IMR-90 (cell line): ENCODE results near the gene PPFIBP2. TPM values are rescaled to one million over a fixed set of nuclear protein-coding genes. Genes with fewer than 3 reads are reported as not detected.

Source experiments
- ATAC-seq: fragments of 200-7000 bp; cut with Tn5 transposase; 2 replicates; pipeline ENCODE4 v1.9.1; 2020; ENCODE audit warnings: low read depth, mild to moderate bottlenecking, moderate library complexity
- BruUV-seq: library from RNA; stranded (reverse); fragments of 400-500 nt; replicated peaks from 2 replicates; lab custom pipeline; 2021; lab: Mats Ljungman, UMichigan
- CTCF ChIA-PET: fragments of 300-600 bp; formaldehyde crosslinking; extraction: SDS; loops from one replicate; lab custom pipeline; 2021; ENCODE audit warnings: antibody characterized with exemption; lab: Yijun Ruan, JAX
- POLR2A ChIA-PET: fragments of 300-600 bp; sonication (Branson Sonifier 250); formaldehyde crosslinking; loops from one replicate; lab custom pipeline; 2022; ENCODE audit warnings: antibody characterized with exemption; ENCODE audit not compliant: unreplicated experiment; lab: Charles Lee
- DNase-seq: peaks from one replicate; pipeline ENCODE4 v3.0.0; 2013
- H2AFZ ChIP-seq: replicated peaks from 2 replicates; pipeline ENCODE3; 2013; ENCODE audit warnings: low read length, mild to moderate bottlenecking; ENCODE audit not compliant: poor library complexity
- H2AK5ac ChIP-seq: 2 replicates; pipeline ENCODE4 v1.6.1; 2013; ENCODE audit warnings: low read depth, low read length, inconsistent platforms
- H2AK9ac ChIP-seq: replicated peaks from 2 replicates; pipeline ENCODE3; 2013; ENCODE audit warnings: mild to moderate bottlenecking, low read depth, low read length, moderate library complexity; ENCODE audit not compliant: poor library complexity
- H2BK120ac ChIP-seq: 2 replicates; pipeline ENCODE4 v1.6.1; 2013; ENCODE audit warnings: low read depth, low read length, inconsistent platforms
- H2BK15ac ChIP-seq: 3 replicates; pipeline ENCODE4 v1.6.1; 2013; ENCODE audit warnings: low read depth, low read length, inconsistent platforms
- H2BK20ac ChIP-seq: 2 replicates; pipeline ENCODE4 v1.6.1; 2013; ENCODE audit warnings: low read depth, mild to moderate bottlenecking, inconsistent platforms, low read length, moderate library complexity
- H2BK5ac ChIP-seq: 2 replicates; pipeline ENCODE4 v1.6.1; 2013; ENCODE audit warnings: mild to moderate bottlenecking, low read depth, low read length, inconsistent platforms; ENCODE audit not compliant: poor library complexity, severe bottlenecking
- H3K14ac ChIP-seq: replicated peaks from 2 replicates; pipeline ENCODE4 v1.6.1; 2013; ENCODE audit warnings: low read depth, low read length, inconsistent platforms
- H3K18ac ChIP-seq: 2 replicates; pipeline ENCODE4 v1.6.1; 2013; ENCODE audit warnings: low read depth, low read length, control low read depth
- H3K23ac ChIP-seq: 2 replicates; pipeline ENCODE4 v1.6.1; 2013; ENCODE audit warnings: low read depth, low read length, inconsistent platforms
- H3K27ac ChIP-seq: 2 replicates; pipeline ENCODE4 v1.5.1; 2013; ENCODE audit warnings: mild to moderate bottlenecking, control low read depth, low read length; ENCODE audit not compliant: insufficient read depth
- H3K27me3 ChIP-seq: 2 replicates; pipeline ENCODE4 v1.6.1; 2013; ENCODE audit warnings: low read length; ENCODE audit not compliant: control insufficient read depth, insufficient read depth
- H3K36me3 ChIP-seq: 2 replicates; pipeline ENCODE4 v1.6.1; 2013; ENCODE audit warnings: low read length, mixed read lengths; ENCODE audit not compliant: control insufficient read depth, insufficient read depth
- H3K4ac ChIP-seq: 2 replicates; pipeline ENCODE4 v1.6.1; 2013; ENCODE audit warnings: low read depth, low read length, inconsistent platforms
- H3K4me1 ChIP-seq: 2 replicates; pipeline ENCODE4 v1.6.1; 2013; ENCODE audit warnings: low read length, mixed read lengths; ENCODE audit not compliant: control insufficient read depth, insufficient read depth
- H3K4me2 ChIP-seq: 2 replicates; pipeline ENCODE4 v1.6.1; 2013; ENCODE audit warnings: low read depth, mild to moderate bottlenecking, control low read depth, low read length, moderate library complexity
- H3K4me3 ChIP-seq: 2 replicates; pipeline ENCODE4 v1.5.1; 2013; ENCODE audit warnings: low read depth, mild to moderate bottlenecking, control low read depth, low read length, moderate library complexity; ENCODE audit not compliant: insufficient read depth
- H3K56ac ChIP-seq: 2 replicates; pipeline ENCODE4 v1.6.1; 2013; ENCODE audit warnings: low read length, inconsistent platforms; ENCODE audit not compliant: insufficient read depth; ENCODE audit errors: extremely low read depth
- H3K79me1 ChIP-seq, 2 experiments: 2 replicates each; pipeline ENCODE4 v1.6.1; 2013; ENCODE audit warnings: low read length in 2 of 2, inconsistent platforms in 1 of 2, low read depth in 1 of 2
- H3K9ac ChIP-seq: 2 replicates; pipeline ENCODE4 v1.6.1; 2013; ENCODE audit warnings: low read depth, low read length, control low read depth
- H3K9me1 ChIP-seq: 2 replicates; pipeline ENCODE4 v1.6.1; 2013; ENCODE audit warnings: low read length, inconsistent platforms; ENCODE audit not compliant: insufficient read depth
- H3K9me3 ChIP-seq: 2 replicates; pipeline ENCODE4 v1.6.1; 2013; ENCODE audit warnings: low read length; ENCODE audit not compliant: control insufficient read depth, insufficient read depth
- H4K20me1 ChIP-seq: 2 replicates; pipeline ENCODE4 v1.6.1; 2013; ENCODE audit warnings: low read length, inconsistent platforms; ENCODE audit not compliant: insufficient read depth
- H4K5ac ChIP-seq: 2 replicates; pipeline ENCODE4 v1.6.1; 2013; ENCODE audit warnings: mild to moderate bottlenecking, low read depth, low read length, control low read depth
- H4K8ac ChIP-seq, 2 experiments: 2 replicates each; pipeline ENCODE4 v1.6.1; 2013; ENCODE audit warnings: low read depth in 2 of 2, low read length in 2 of 2, control low read depth in 1 of 2, inconsistent platforms in 1 of 2
- H4K91ac ChIP-seq: 2 replicates; pipeline ENCODE4 v1.6.1; 2013; ENCODE audit warnings: low read depth, low read length, inconsistent platforms; ENCODE audit not compliant: insufficient read depth
- BHLHE40 ChIP-seq: fragments of 150-350 bp; IDR thresholded peaks from 2 replicates; pipeline ENCODE4 v1.6.1; 2016; ENCODE audit warnings: mild to moderate bottlenecking, low read depth, low read length
- ELK1 ChIP-seq: fragments of 150-350 bp; IDR thresholded peaks from 2 replicates; pipeline ENCODE4 v1.6.1; 2016; ENCODE audit warnings: low read depth, mild to moderate bottlenecking, low read length, moderate library complexity, borderline replicate concordance
- FOS ChIP-seq: fragments of 150-350 bp; IDR thresholded peaks from 2 replicates; pipeline ENCODE4 v1.6.1; 2016; ENCODE audit warnings: low read depth, low read length
- MAZ ChIP-seq: IDR thresholded peaks from 2 replicates; pipeline ENCODE4 v1.6.1; 2012; ENCODE audit warnings: low read depth, mild to moderate bottlenecking, low read length, improper control_type of control experiment, moderate library complexity, borderline replicate concordance
- NFE2L2 ChIP-seq: fragments of 150-350 bp; IDR thresholded peaks from 2 replicates; pipeline ENCODE4 v1.6.1; 2016; ENCODE audit warnings: low read depth, mild to moderate bottlenecking, low read length
- RCOR1 ChIP-seq: IDR thresholded peaks from 2 replicates; pipeline ENCODE4 v1.6.1; 2012; ENCODE audit warnings: mild to moderate bottlenecking, low read length, improper control_type of control experiment; ENCODE audit not compliant: insufficient replicate concordance
- USF2 ChIP-seq: fragments of 150-350 bp; IDR thresholded peaks from 2 replicates; pipeline ENCODE4 v1.6.1; 2017; ENCODE audit warnings: mild to moderate bottlenecking, antibody characterized with exemption, low read length, low read depth
- WGBS, 2 experiments: methylation state at CpG; one replicate each; pipeline versions ENCODE4 v1.1.5 to v1.1.7; 2013; ENCODE audit warnings: missing lambda C conversion rate in 2 of 2; ENCODE audit not compliant: insufficient read length in 1 of 2; ENCODE audit errors: extremely low coverage in 2 of 2; 5-methylcytosine and 5-hydroxymethylcytosine counted together
- dilution Hi-C: fragments of 300-500 bp; cut with HindIII; formaldehyde crosslinking; loops from one replicate; pipeline ENCODE4 v1.14.3; 2018; ENCODE audit warnings: low sequenced_read_pairs; ENCODE audit not compliant: unreplicated experiment
- in situ Hi-C: fragments of 300-500 bp; cut with MboI; formaldehyde crosslinking; loops from 3 replicates; pipeline ENCODE4 v1.14.3; 2019; ENCODE audit warnings: low sequenced_read_pairs, inconsistent platforms, mixed read lengths
- intact Hi-C: fragments of 100-400 bp; cut with micrococcal nuclease; formaldehyde crosslinking; loops from 2 replicates; pipeline ENCODE4 v1.10.0; 2022
- polyA plus RNA-seq, 3 experiments: library from polyadenylated mRNA; depleted of rRNA; stranded (reverse); fragments of >200 nt; gene quantifications; 2 replicates each; pipeline ENCODE4 v1.2.3, GENCODE V29; 2012; ENCODE audit warnings: low replicate concordance in 1 of 3
- total RNA-seq: library from RNA; depleted of rRNA; stranded (reverse); fragments of >200 nt; gene quantifications from 2 replicates; pipeline ENCODE4 v1.2.3, GENCODE V29; 2012

The PPFIBP2 gene
- total and polyA plus RNA-seq, 2 of the 4 experiments (the other 2 are of a cell fraction) = 6.0 to 11.8 TPM

- no peak overlapping the region for H3K23ac ChIP-seq
- H3K4me3 ChIP-seq = no peak overlapping the region
- H2BK15ac ChIP-seq = no peak overlapping the region
- H2AK9ac ChIP-seq = no peak overlapping the region
- H3K36me3 ChIP-seq = no peaks in the 10 kb centered on the region
- no TSS peak for BruUV-seq
- H2AFZ ChIP-seq = no peak overlapping the region
- no peak overlapping the region for H2BK20ac ChIP-seq
- dilution Hi-C loops = no loop called here
- no peak for DNase-seq
- no peak overlapping the region for H3K9ac ChIP-seq
- CTCF ChIA-PET = no interaction called here
- no peak overlapping the region for H4K91ac ChIP-seq
- no peak overlapping the region for H2BK120ac ChIP-seq
- POLR2A ChIA-PET = no interaction called here
- no peak overlapping the region for H3K4ac ChIP-seq
- H4K5ac ChIP-seq = no peak overlapping the region
- H3K9me3 ChIP-seq = no peaks in the 10 kb centered on the region
- no peak overlapping the region for H3K56ac ChIP-seq
- H3K27ac ChIP-seq = no peak overlapping the region
- no peak overlapping the region for H4K8ac ChIP-seq
- no peak overlapping the region for H3K18ac ChIP-seq
- no peak overlapping the region for H2AK5ac ChIP-seq
- H3K4me1 ChIP-seq = no peaks in the 10 kb centered on the region
- H3K9me1 ChIP-seq = no peaks in the 10 kb centered on the region; the same call in 1 of the 2 replicates
- H4K20me1 ChIP-seq = no peaks in the 10 kb centered on the region
- peaks cover 12% of the 10 kb centered on the region for H3K27me3 ChIP-seq
- intact Hi-C loops = no loop called here
- 50% methylated on average over 1 of the region's 1 CpG; no CpG with 5 or more reads in 1 of the 2 experiments for WGBS, 2 experiments
- TF ChIP-seq USF2 = no peak
- TF ChIP-seq RCOR1 = no peak
- no peak for TF ChIP-seq ELK1
- no peak for TF ChIP-seq MAZ
- TF ChIP-seq FOS = no peak
- no peak for TF ChIP-seq NFE2L2
- no peak for TF ChIP-seq BHLHE40
- no peak overlapping the region for H3K14ac ChIP-seq
- H2BK5ac ChIP-seq = no peak overlapping the region
- in situ Hi-C loops = no loop called here
- no peak overlapping the region for H3K4me2 ChIP-seq
- H3K79me1 ChIP-seq = no peaks in the 10 kb centered on the region
- ATAC-seq = no peak
These were observed 13.2 kb downstream of the PPFIBP2 start for GRCh38 chr11:7527029-7527428.
